Neural cell (in vitro differentiated cells): Measurements from ENCODE around the gene UNKL.

Source experiments
- EP300 ChIP-seq: fragments of 450-650 bp; conservative IDR thresholded peaks from 2 replicates; pipeline ENCODE4 v1.6.1; 2014; ENCODE audit warnings: antibody characterized with exemption, mild to moderate bottlenecking, moderate library complexity; ENCODE audit not compliant: poor library complexity, severe bottlenecking
- EZH2 ChIP-seq: fragments of 200-600, 300-800 bp; shearing (Covaris generic), sonication (generic); IDR thresholded peaks from 2 replicates; pipeline ENCODE4 v1.6.1; 2014; ENCODE audit warnings: antibody characterized with exemption, low read length, borderline replicate concordance, mild to moderate bottlenecking; ENCODE audit not compliant: insufficient read depth, poor library complexity, severe bottlenecking
- MXI1 ChIP-seq: fragments of 450-650 bp; conservative IDR thresholded peaks from 2 replicates; pipeline ENCODE4 v1.6.1; 2014; ENCODE audit warnings: antibody characterized with exemption, mild to moderate bottlenecking; ENCODE audit not compliant: poor library complexity, severe bottlenecking
- POLR2AphosphoS5 ChIP-seq: IDR thresholded peaks from 2 replicates; pipeline ENCODE4 v1.6.1; 2012
- RAD21 ChIP-seq: fragments of 450-650 bp; conservative IDR thresholded peaks from 2 replicates; pipeline ENCODE4 v1.6.1; 2014; ENCODE audit warnings: antibody characterized with exemption, mild to moderate bottlenecking, moderate library complexity
- REST ChIP-seq: IDR thresholded peaks from 2 replicates; pipeline ENCODE4 v1.6.1; 2012; ENCODE audit warnings: borderline replicate concordance
- SMC3 ChIP-seq: fragments of 450-650 bp; conservative IDR thresholded peaks from 2 replicates; pipeline ENCODE4 v1.6.1; 2014; ENCODE audit warnings: antibody characterized with exemption, mild to moderate bottlenecking, moderate library complexity; ENCODE audit not compliant: poor library complexity
- TAF1 ChIP-seq: IDR thresholded peaks from 2 replicates; pipeline ENCODE4 v1.6.1; 2012; ENCODE audit warnings: low read depth
- TF ChIP-seq, protein P1 (sequence below): fragments of 450-650 bp; IDR thresholded peaks from 2 replicates; pipeline ENCODE4 v1.5.1; 2014; ENCODE audit warnings: antibody characterized with exemption, mild to moderate bottlenecking, moderate library complexity; ENCODE audit not compliant: poor library complexity, severe bottlenecking

- TF ChIP-seq EZH2 (no peak), EP300 (no peak), POLR2AphosphoS5 (no peak), RAD21 (no peak), SMC3 (no peak), MXI1 (no peak), REST (no peak), TAF1 (no peak)
- TF ChIP-seq, protein P1, sequence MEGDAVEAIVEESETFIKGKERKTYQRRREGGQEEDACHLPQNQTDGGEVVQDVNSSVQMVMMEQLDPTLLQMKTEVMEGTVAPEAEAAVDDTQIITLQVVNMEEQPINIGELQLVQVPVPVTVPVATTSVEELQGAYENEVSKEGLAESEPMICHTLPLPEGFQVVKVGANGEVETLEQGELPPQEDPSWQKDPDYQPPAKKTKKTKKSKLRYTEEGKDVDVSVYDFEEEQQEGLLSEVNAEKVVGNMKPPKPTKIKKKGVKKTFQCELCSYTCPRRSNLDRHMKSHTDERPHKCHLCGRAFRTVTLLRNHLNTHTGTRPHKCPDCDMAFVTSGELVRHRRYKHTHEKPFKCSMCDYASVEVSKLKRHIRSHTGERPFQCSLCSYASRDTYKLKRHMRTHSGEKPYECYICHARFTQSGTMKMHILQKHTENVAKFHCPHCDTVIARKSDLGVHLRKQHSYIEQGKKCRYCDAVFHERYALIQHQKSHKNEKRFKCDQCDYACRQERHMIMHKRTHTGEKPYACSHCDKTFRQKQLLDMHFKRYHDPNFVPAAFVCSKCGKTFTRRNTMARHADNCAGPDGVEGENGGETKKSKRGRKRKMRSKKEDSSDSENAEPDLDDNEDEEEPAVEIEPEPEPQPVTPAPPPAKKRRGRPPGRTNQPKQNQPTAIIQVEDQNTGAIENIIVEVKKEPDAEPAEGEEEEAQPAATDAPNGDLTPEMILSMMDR: no peak
Measured at GRCh38 chr16:1424028-1424427, 9.5 kb upstream of the UNKL start.
